ENCODE measurements around the gene RGS7BP.

GRCh38 chr5:64632251-64632650, 126.4 kb downstream of the RGS7BP start:
- TF ChIP-seq ZNF331 (CRISPR knock-in tag; IDR thresholded peaks at IDR 0.05; ENCODE audit: low read depth) (no peak), EZH2phosphoT487 (IDR thresholded peaks at IDR 0.05; ENCODE audit: unreplicated experiment) (no peak), ZNF114 (CRISPR knock-in tag; IDR thresholded peaks at IDR 0.05) (no peak), REST (IDR thresholded peaks at IDR 0.05; ENCODE audit: unreplicated experiment) (no peak), POLR2AphosphoS5 (IDR thresholded peaks at IDR 0.05; ENCODE audit: low read depth) (no peak), EZH2 (IDR thresholded peaks at IDR 0.05; ENCODE audit: low read depth, unreplicated experiment) (no peak), CREB1 (CRISPR knock-in tag; IDR thresholded peaks at IDR 0.05; ENCODE audit: low read depth) (no peak), JUNB (IDR thresholded peaks at IDR 0.05; ENCODE audit: unreplicated experiment) (no peak), NANOG (IDR thresholded peaks at IDR 0.05; ENCODE audit: borderline replicate concordance) (no peak), STAT1 (IDR thresholded peaks at IDR 0.05; ENCODE audit: unreplicated experiment) (no peak)
- TF ChIP-seq, protein P1, sequence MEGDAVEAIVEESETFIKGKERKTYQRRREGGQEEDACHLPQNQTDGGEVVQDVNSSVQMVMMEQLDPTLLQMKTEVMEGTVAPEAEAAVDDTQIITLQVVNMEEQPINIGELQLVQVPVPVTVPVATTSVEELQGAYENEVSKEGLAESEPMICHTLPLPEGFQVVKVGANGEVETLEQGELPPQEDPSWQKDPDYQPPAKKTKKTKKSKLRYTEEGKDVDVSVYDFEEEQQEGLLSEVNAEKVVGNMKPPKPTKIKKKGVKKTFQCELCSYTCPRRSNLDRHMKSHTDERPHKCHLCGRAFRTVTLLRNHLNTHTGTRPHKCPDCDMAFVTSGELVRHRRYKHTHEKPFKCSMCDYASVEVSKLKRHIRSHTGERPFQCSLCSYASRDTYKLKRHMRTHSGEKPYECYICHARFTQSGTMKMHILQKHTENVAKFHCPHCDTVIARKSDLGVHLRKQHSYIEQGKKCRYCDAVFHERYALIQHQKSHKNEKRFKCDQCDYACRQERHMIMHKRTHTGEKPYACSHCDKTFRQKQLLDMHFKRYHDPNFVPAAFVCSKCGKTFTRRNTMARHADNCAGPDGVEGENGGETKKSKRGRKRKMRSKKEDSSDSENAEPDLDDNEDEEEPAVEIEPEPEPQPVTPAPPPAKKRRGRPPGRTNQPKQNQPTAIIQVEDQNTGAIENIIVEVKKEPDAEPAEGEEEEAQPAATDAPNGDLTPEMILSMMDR (conservative IDR thresholded peaks at IDR 0.05; ENCODE audit: low read depth in 2 of 2): no peak
- TF ChIP-seq, protein P2, sequence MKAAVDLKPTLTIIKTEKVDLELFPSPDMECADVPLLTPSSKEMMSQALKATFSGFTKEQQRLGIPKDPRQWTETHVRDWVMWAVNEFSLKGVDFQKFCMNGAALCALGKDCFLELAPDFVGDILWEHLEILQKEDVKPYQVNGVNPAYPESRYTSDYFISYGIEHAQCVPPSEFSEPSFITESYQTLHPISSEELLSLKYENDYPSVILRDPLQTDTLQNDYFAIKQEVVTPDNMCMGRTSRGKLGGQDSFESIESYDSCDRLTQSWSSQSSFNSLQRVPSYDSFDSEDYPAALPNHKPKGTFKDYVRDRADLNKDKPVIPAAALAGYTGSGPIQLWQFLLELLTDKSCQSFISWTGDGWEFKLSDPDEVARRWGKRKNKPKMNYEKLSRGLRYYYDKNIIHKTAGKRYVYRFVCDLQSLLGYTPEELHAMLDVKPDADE (IDR thresholded peaks at IDR 0.05): no peak
- TF ChIP-seq, protein P3, sequence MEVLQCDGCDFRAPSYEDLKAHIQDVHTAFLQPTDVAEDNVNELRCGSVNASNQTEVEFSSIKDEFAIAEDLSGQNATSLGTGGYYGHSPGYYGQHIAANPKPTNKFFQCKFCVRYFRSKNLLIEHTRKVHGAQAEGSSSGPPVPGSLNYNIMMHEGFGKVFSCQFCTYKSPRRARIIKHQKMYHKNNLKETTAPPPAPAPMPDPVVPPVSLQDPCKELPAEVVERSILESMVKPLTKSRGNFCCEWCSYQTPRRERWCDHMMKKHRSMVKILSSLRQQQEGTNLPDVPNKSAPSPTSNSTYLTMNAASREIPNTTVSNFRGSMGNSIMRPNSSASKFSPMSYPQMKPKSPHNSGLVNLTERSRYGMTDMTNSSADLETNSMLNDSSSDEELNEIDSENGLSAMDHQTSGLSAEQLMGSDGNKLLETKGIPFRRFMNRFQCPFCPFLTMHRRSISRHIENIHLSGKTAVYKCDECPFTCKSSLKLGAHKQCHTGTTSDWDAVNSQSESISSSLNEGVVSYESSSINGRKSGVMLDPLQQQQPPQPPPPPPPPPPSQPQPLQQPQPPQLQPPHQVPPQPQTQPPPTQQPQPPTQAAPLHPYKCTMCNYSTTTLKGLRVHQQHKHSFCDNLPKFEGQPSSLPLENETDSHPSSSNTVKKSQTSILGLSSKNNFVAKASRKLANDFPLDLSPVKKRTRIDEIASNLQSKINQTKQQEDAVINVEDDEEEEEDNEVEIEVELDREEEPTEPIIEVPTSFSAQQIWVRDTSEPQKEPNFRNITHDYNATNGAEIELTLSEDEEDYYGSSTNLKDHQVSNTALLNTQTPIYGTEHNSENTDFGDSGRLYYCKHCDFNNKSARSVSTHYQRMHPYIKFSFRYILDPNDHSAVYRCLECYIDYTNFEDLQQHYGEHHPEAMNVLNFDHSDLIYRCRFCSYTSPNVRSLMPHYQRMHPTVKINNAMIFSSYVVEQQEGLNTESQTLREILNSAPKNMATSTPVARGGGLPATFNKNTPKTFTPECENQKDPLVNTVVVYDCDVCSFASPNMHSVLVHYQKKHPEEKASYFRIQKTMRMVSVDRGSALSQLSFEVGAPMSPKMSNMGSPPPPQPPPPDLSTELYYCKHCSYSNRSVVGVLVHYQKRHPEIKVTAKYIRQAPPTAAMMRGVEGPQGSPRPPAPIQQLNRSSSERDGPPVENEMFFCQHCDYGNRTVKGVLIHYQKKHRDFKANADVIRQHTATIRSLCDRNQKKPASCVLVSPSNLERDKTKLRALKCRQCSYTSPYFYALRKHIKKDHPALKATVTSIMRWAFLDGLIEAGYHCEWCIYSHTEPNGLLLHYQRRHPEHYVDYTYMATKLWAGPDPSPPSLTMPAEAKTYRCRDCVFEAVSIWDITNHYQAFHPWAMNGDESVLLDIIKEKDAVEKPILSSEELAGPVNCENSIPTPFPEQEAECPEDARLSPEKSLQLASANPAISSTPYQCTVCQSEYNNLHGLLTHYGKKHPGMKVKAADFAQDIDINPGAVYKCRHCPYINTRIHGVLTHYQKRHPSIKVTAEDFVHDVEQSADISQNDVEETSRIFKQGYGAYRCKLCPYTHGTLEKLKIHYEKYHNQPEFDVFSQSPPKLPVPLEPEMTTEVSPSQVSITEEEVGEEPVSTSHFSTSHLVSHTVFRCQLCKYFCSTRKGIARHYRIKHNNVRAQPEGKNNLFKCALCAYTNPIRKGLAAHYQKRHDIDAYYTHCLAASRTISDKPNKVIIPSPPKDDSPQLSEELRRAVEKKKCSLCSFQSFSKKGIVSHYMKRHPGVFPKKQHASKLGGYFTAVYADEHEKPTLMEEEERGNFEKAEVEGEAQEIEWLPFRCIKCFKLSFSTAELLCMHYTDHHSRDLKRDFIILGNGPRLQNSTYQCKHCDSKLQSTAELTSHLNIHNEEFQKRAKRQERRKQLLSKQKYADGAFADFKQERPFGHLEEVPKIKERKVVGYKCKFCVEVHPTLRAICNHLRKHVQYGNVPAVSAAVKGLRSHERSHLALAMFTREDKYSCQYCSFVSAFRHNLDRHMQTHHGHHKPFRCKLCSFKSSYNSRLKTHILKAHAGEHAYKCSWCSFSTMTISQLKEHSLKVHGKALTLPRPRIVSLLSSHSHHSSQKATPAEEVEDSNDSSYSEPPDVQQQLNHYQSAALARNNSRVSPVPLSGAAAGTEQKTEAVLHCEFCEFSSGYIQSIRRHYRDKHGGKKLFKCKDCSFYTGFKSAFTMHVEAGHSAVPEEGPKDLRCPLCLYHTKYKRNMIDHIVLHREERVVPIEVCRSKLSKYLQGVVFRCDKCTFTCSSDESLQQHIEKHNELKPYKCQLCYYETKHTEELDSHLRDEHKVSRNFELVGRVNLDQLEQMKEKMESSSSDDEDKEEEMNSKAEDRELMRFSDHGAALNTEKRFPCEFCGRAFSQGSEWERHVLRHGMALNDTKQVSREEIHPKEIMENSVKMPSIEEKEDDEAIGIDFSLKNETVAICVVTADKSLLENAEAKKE (CRISPR knock-in tag; IDR thresholded peaks at IDR 0.05): no peak

All from GM23338 (cell line).